GM12865 (cell line): ENCODE data around the gene TCF23.

Source experiments
- DNase-seq: peaks from one replicate; pipeline ENCODE4 v3.0.0; 2010; ENCODE audit warnings: low read depth
- H3K4me3 ChIP-seq: 2 replicates; pipeline ENCODE4 v1.5.1; 2011; ENCODE audit warnings: mild to moderate bottlenecking, low read depth, low read length, control low read depth
- CTCF ChIP-seq: IDR thresholded peaks from 2 replicates; pipeline ENCODE4 v1.5.1; 2011; ENCODE audit warnings: low read length, control low read depth, low read depth, inconsistent platforms; ENCODE audit not compliant: insufficient read depth; ENCODE audit errors: missing control alignments

The TCF23 gene

DNA sequence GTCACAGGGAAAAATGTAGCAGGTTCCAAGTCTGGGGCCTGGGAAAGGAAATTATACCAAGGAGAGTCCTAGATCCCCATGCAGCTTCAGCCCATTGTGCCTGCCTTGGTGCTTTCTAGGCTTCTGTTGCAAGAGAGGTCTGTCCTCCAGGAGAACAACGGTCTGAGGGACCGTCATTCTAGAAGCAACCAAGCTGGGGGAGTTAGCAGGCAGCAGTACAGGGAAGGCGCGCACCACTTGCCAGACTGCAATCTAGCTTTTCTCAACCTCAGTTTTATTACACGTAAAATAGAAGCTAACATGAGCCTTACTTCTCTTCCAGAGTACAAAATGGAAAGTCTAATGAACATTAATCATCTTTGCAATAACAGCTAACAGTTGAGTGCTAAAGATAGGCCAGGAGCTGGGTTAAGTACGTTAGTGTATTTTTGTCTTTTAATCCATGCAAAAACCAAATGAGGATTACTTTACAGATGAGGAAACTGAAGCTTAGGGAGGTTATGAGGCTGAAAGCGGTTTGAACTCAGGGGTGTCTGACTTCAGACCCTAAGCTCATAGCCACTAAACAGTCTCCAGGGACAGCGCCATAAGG is 1.9 kb downstream of the TCF23 start:
- no peak for DNase-seq
- TF ChIP-seq CTCF, result no peak
- no peak overlapping the region for H3K4me3 ChIP-seq

GRCh38 chr2:27152102-27152795 is 3.4 kb downstream of the TCF23 start:
- TF ChIP-seq CTCF, result no peak
- no peak overlapping the region for H3K4me3 ChIP-seq
- DNase-seq, result no peak

GRCh38 chr2:27152796-27153464 is 4.1 kb downstream of the TCF23 start:
- TF ChIP-seq CTCF, result no peak
- DNase-seq, result no peak
- no peak overlapping the region for H3K4me3 ChIP-seq

- DNase-seq, result no peak
- H3K4me3 ChIP-seq, result no peak overlapping the region
- no peak for TF ChIP-seq CTCF
Observed at GRCh38 chr2:27154488-27154887, 5.7 kb downstream of the TCF23 start.

DNA sequence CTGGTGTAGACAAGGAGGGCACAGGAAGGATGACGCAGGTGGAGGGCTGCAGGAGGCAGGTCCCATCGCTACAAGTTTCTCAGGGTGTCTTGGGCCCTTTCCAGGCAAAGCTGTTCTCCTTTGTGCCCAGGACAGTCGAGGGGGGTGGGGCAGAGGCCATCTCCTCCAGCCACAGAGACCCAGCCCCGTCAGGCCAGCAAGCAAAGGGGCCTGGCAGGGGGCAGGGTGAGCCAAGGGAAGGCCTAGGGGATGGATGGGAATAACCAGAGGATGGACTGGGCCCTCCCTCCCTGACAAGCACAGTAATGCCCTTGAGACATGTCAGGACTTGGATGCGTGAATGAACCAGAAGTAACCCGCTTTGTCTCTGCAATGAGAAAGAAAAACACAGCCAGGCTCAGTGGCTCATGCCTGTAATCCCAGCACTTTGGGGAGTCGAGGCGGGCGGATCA is 6.3 kb downstream of the TCF23 start:
- TF ChIP-seq CTCF, result no peak
- no peak overlapping the region for H3K4me3 ChIP-seq
- no peak for DNase-seq

- no peak overlapping the region for H3K4me3 ChIP-seq
- no peak for DNase-seq
- no peak for TF ChIP-seq CTCF
Observed at GRCh38 chr2:27158468-27158867, 9.7 kb downstream of the TCF23 start.

- H3K4me3 ChIP-seq, result no peak overlapping the region
- no peak for TF ChIP-seq CTCF
- no peak for DNase-seq
Observed at GRCh38 chr2:27159271-27159670, 10.5 kb downstream of the TCF23 start.
